Stimulated activated CD8-positive, alpha-beta memory T cell treated with anti-CD3 and anti-CD28 coated beads, Interleukin-4, amount 100 ng/mL, for 1 hour (primary cell): Measurements from ENCODE around the gene NPAS2.

ENCODE experiments used
- DNase-seq, 2 donors: peaks; one replicate each; pipeline ENCODE4 v3.0.0-alpha.2; 2020; ENCODE audit warnings: low read depth in 2 of 2, low spot score in 1 of 2

Gene NPAS2

DNA sequence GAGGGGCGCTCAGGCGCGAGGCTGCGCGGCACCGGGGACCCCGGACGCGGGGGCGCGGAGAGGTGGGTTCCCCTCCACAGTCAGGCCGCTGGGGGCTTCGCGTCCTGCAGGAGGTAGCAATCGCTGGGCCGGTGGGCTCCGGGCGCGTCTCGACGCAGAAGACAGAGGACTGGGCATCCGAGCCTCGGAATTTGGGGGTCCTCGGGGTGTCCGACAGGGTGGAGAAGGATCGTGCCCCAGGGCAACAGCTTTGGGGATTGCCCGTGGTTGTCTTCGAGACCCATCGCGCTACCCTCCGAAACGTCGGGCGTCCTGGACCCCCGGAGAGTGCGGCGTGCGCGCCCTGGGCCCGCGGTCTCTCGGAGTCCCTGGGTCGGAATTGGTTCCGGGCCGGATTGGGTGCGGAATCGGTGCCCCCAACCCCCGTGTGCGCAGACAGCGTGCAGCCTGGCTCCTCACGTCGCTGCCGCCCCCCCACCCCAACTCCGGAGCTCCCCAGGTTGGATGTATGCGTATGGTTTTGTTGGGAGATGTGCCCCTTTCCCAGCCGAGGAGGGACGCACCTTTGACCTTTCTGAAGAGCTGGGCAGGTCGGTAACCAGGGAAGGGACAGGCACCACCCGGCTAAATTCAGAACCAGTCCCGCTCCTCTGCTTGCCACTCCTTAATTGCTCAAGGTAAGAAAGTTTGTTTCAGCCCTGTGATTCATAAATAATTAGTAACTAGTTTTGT lies 750 bp downstream of the NPAS2 start:
- no peak for DNase-seq

DNA sequence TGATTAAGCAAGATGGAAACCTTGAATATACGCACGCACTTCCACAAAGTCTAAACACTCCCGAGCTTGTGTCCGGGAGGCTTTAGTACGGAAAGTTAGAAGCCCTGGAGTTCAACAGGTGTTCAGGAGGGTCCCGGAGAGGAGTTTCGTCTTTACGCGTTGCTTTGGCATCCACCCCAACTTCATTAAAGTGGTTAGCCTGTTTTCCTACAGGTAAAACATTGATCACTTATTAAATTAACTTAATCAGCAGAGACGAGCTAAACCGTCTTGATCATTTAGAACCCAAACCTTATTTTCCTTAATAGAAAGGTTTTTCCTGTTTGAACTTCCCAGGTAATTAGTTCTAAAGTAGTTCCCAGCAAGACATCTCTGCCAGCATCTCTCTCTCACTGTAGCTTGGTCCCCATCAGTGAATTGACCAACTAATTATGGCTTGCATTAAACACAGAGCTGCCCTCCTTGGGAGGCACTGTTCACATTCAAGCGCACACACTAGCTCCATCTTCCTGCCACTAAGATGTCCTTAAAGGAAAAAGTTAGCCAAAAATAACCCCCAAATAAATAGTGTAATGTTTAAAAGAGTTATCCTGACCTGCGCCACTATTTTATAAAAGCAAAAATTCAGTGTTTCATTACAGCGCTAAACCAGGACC lies 1.4 kb downstream of the NPAS2 start:
- no peak for DNase-seq

DNA sequence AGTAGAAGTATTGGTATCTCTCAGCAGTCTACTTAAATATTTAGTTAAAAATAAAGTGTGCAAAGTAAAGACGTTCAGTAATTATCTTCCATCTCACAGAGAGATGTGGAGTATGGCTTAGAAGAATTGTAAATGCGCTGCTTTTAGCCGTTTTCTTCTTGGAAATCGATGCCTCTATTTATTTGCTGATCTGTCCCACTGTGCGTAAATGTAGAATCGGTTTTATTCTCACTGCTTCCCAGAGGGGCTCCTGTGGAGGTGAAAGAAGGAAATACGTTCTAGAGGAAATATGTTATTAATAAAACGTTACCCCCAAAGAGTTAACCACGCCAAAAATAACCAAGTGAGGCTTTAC lies 1.9 kb downstream of the NPAS2 start:
- no peak for DNase-seq

DNA sequence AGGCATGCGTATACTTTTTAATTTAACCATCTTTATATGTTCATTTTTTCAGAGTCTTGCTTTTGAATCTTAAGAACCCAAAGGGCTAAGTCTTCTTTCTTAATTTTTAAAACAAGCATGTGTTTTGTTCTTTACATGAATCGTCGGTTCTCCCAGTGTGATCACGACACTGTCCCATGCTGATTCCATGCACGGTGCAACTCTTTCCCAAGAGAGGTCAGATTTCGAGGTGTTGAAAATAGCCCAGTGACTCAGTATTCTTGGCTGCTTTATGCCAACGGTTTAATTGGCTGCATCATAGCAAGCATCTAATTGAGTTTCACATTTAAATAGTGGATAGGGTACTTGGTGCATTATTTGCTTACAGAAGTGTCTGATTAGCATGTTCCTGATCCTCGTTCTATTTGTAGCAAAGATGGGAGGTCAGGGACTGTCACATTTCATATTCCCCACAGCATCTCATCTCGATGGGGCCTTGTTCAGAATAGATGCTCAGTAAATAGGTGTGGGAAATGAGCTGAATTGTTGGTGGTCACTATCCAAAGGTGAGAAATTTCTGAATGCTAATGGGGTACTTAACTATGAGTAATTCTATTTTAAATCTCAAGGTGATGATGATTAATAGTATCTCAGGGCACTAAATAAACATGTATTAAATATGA lies 2.8 kb downstream of the NPAS2 start:
- DNase-seq = no peak

DNA sequence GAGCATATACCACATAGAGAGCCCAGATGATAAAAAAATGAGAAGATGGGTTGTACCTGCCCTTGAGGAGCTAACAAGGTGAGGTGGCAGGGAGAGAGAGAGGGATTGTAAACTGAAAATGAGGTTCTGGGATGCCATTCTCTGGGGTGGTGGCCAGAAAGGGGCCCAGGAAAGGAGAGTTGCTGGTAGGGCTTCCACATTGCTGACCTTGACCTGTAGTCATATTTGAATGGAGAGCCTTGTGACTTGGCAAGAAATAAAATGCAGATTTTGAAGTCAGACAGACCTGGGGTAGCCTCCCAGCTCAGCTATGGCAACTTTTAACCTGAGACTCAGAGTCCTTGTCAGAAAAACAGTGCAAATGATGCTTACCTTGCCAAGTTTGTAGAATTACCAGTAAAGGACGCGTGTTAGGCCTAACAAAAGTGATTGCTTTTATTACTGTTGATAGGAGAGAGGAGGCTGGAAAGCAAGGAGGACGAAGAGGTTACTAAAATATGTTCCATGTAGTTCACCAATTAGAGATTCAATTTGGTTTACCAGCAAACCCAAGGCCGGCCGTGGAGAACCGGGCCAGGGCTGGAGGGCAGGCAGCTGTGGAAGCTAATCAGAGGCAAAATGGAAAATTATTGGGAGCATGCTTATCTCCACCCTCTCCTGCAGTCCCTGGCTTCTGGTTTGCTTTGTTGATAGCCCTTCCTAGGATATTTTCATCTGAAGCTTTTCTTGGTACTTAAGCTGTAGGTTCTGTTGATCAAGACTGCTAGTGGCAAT lies 3.9 kb downstream of the NPAS2 start:
- DNase-seq = no peak

DNA sequence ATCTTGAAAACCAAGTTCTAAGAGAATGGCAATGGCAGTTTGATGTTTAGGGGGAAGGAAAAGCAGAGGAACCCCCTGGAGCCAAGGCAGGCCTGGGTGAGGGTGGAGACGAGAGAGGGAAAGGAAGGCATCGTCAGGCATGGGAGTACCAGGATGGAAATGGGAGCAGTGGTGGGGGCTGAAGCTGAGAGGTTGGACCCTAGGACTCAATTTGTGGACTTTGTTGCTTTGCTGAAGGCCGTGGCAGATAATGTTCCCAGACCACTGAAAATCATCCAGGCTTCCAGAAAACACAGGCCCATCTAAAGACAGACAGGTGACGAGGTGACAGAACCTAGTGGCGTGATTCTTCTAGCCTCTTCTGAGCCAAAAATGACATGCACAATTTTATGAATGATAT lies 4.9 kb downstream of the NPAS2 start:
- DNase-seq = no peak

DNA sequence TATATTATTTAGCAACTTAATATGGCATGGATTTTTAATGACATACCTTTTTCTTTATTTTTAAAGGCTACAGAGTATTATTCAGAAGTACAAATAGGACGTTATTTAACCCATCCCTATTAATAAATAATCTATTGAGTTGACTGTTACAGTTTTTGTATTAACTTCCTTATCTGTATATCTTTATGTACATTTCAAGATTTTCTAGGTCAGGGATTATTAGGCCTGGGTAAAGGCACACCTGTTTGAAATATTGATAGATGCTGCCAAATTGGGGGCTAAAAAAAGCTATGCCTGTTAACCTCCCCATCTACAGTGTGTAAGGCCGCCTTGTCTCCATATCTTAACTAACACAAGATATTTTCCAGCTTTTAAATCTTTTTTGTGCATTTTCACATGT lies 6.6 kb downstream of the NPAS2 start:
- DNase-seq = no peak

DNA sequence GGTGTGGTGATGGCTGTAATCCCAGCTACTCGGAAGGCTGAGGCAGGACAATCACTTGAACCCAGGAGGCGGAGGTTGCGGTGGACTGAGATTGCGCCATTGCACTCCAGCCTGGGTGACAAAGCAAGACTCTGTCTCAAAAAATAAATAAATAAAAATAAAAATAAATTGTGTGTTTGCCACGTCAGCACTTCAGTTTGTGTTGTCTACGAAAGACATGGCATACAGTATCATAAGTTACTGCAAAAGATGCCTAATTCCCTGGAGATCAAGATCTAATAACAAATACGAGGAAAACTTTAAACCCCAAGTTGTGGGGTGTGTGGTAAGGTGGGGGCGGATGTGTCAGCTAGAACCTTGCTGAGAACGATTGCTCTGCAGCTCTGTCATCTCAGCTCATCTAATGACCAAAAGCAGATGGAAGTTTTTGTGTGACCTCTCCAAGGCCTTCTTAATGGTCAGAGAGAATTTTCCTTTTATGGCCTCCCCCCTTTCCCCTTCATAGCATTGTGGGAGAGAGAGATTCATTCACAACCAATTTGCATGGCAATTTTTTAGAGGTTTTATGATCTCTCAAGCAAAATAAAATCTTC lies 11.3 kb downstream of the NPAS2 start:
- DNase-seq = no peak

DNA sequence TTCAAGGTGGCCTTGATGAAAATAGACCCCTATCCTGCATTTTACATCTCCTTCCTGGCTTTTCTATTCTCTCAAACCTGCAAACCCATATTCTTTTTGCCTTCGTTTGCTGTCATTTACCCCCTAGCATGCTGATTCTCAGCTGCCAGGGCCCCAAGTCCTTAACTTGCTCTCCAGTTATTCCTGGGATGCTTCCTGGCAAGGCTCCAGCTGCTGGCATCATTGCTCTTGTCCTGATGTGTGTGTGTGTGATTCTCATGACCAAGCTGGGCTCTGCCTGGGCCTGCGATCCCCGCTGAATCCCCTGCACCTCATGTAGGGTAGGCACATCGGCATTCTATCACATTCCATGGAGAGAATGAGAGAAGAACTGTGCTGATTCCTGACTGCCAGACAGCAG lies 11.9 kb downstream of the NPAS2 start:
- DNase-seq = no peak

DNA sequence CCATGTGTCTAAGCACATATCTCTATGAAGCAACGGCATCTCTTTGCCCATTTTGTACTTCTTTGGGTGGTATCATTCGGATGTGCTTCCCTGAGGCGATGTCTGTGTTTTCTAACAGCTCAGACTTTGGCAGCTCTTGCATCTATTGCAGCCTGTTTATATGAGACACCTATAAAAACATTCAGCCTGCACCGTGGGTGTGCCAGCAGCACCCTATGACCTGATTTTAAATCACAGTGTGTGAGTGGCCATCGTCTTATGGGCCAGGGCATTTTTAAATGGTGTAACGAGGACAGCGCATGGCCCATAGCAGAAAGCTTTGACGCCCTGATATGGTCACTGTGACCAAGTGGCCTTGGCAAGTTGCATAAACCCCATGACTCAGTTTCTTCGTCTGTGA lies 12.9 kb downstream of the NPAS2 start:
- no peak for DNase-seq

DNA sequence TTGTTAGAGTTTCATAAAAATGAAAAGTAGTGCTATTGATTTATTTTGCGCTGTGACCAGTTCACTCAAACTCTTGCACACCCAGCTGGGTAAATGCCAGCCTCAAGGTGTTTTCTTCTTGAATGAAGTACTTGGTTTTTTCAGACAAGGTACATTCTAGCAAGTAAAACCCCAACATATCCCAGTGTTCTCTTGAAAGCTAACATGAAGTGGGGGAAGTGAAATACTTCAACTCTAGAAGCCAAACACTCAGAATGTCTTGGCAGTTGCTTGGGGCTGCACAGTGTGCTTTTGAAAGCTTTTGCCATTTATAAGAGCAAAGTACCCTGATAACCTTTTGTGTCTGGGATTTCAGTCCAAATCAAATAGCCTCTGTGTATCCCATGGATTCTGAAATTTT lies 13.4 kb downstream of the NPAS2 start:
- DNase-seq = no peak

DNA sequence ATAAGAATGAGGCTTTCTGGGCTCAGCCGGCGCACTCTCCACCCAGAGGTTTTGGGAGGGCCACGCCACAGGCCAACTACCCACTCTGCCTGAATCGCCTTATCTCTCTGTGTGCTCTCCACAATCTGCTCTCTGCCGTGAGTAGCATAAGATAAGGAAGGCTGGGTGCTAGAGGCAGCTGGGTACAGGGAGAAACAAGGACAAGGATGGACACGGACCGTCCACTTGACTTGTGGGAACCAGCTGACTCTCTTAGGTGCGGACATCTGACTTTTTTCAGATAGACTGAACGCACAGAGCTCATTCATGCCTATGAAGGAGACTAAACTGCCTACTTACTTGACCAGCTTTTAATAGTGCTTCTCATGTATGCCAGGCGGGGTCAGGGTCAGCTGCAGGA lies 14.3 kb downstream of the NPAS2 start:
- no peak for DNase-seq

DNA sequence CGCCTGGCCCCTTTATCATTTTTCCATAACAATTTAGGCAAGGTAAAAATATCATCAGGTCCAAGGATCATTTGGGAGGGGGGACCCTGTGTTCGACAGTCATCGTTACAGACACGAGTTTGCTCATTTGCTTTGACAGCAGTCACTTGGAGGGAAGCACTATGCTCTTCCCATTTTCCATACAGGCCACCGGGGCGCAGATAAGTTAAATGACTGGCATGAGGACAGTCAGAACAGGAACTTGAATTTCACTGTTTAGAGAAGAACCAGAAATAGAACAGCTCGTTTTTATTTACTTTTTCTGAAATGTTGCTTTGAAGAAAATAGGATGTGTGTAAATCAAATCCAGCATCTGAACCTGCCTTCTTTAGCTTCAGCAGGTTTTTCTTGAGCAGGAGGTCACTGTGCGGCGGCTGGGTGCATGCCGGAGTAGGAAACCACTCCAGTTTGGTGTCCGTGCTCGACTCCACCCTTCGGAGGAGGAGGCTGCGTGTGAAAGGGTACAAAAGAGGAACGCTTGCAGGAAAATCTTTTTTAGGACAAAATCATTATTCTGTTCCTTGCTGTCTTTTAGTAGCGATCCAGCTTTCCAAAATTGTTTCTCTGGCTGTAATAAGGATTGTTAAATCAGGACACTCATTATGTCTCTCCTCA lies 15.2 kb downstream of the NPAS2 start:
- no peak for DNase-seq

DNA sequence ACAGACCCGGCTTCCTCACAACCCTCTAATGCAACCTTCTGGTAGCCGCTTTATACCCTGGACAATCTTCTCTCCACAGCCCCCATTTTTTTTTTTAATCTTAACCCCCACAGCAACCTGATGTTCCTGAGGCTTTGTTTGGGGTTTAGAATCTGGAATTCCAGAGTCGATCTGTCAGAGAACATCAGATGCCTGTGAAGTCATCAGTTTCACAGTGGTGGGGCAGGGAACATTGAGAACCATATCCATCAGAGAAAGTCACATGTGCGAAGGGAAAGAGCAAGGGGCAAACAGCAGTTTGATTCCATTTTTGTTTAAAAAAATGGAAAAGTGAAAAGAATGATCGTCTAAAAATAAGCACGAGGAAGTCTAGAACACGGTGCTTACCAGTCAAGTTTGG lies 20.6 kb downstream of the NPAS2 start:
- DNase-seq = no peak

DNA sequence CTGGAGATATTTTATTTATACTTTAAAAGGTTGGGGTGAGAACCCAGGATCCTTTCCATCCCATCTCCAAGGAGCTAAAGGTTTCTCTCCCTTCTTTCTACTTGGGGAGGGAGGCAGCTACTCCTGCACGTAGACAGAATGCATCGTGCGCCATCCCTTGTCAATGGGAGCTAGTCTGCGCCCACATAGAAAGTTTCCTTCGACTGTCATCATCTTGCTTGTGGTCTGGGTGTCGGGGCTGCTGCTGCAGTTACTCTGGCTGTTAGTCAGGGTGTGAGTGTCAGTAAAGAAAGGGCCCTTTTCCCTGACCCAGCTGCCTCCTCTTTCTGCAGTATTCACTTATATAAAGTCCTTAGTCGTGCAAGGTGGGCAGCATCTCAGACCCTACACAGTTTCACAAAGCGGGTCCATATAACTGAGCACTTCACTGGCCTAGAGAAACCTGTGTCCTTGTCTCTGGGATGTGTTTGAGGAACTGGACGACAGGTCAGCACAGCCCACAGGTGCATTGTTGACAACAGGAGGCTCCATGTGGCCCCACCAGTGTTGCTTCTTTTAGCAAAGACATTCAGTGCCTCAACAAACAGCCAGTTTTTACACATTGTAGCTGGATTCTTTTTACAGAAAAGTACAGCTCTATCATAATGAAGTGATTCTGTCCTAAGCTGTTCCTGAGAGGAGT lies 22.4 kb downstream of the NPAS2 start:
- DNase-seq = no peak

DNA sequence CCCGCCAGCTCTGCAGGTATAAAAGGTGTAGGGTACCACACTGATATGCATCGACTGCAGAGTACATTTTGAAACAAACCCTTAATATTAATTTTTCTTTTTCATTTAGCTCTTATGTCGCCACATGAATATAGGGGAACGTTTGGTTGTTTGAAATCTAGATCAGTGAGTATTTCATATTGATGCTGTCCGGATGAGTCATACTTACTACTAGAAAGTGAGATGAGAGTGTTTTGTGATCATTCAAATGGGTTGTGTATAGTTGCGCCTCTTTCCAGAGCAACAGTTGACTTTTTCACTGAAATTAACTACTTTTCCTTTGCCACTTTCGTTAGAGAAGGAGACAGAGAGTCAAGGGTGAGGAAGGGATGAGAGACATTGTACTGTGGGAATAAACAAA lies 24.6 kb downstream of the NPAS2 start:
- DNase-seq = no peak

DNA sequence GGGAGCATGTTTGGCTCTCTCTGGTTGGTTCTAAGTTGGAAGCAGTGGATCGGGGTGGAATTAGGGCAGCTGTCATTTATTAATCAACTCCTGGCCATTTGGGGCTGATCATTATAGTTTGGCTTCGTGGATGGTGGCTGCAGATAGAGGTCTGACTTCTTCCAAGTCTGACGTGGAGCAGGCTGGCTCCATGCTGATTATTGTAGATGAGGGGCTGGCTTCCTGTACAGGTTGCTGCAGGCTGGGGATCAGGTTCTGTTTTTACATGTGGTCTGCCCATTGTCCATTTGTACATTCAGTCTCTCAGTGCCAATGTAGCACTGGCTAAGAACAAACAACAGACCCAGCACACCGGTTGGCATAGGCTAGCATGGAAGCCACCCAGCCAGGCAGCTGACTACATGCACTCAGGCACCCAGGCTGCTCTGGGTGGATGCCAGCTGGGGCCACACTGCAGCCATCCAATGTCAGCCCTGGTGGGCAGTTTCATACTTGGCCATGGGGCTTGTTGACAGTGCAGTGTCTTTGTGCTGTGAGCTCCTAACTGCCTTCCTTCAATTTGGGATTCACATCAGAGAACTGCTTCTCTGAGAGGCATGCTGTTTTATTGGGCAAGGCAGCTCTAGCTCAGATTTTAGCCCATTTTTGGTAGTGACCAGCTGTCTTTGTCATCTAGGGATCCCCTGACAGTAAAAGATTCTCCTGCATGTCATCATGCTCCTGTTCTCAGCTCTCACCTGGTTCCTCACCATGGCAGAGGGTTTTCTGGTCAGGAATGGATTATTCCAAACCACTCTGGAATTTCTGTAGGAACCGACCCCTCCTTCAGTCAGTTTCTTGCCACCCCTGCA lies 25.4 kb downstream of the NPAS2 start:
- no peak for DNase-seq

DNA sequence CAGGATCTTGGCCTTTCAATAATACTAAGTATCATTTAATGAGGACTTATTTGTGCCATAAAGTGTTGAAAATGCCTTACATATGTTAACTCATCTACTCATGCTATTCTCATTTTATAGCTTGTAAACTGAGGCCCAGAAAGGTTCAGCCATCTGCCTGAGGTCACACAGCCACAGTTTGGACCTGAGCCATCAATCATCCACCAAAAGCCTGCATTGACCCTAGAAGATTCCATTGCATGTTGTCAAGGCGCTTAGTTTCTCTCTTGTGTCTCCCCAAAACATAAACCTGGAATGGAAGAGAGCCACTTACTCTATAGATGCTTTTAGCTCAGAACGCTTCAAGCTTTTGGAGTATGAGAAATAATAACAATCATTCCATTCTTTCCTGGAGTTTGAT lies 26.8 kb downstream of the NPAS2 start:
- DNase-seq = no peak

DNA sequence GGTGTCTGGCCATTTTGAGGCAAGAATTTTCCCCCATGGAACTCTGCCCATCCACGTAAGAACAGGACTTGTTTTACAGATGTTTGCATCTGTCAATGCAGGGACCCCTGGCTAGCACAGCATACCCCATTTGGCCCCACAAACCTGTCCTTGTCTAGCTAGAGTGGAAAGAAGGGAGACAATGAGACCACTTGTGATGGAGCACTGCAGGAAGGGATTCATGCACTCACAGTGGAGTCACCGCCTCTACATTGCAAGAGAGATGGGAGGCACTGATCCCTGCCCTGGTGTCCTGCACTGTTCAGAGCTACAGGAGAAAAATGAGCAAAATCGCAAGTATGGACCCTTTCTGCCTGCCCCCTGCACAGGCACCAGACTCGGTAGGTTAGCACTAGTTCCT lies 32.5 kb downstream of the NPAS2 start:
- DNase-seq = no peak
